OCI-LY1 (cell line): ENCODE measurements around the gene SHH.

Experiments used
- EZH2 ChIP-seq: fragments of 200-600 bp; sonication (generic), shearing (Covaris generic); IDR thresholded peaks from 2 replicates; pipeline ENCODE4 v1.8.0; 2017; ENCODE audit warnings: borderline replicate concordance, mixed run types, mild to moderate bottlenecking, antibody characterized with exemption, low read length, moderate library complexity, mixed read lengths
- TF ChIP-seq, protein P1 (sequence below): fragments of 200-600 bp; sonication (generic), shearing (Covaris generic); IDR thresholded peaks from 2 replicates; pipeline ENCODE4 v1.5.1; 2017; ENCODE audit warnings: mild to moderate bottlenecking, antibody characterized with exemption, low read length, moderate library complexity, mixed read lengths

DNA sequence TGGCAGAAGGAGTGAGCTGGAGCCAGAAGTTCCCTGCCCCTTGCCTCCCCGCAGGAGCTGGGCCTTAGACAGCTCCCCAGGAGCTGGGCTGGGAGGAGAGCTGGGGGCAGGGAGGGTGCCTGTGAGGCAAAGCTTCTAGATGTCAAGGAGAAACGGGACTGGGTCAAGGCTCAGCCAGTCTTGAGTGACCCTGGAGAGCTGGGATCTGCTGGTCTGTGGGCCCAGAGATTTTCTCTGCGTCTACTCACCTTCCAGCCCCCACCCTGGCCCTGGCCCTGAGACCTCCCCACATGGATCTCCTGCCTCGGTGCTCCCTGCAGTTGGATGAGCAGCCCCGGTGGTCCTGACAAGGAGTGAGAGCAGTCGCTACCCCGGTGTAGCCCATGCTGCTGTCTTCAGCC lies 20.3 kb upstream of the SHH start:
- TF ChIP-seq, protein P1, sequence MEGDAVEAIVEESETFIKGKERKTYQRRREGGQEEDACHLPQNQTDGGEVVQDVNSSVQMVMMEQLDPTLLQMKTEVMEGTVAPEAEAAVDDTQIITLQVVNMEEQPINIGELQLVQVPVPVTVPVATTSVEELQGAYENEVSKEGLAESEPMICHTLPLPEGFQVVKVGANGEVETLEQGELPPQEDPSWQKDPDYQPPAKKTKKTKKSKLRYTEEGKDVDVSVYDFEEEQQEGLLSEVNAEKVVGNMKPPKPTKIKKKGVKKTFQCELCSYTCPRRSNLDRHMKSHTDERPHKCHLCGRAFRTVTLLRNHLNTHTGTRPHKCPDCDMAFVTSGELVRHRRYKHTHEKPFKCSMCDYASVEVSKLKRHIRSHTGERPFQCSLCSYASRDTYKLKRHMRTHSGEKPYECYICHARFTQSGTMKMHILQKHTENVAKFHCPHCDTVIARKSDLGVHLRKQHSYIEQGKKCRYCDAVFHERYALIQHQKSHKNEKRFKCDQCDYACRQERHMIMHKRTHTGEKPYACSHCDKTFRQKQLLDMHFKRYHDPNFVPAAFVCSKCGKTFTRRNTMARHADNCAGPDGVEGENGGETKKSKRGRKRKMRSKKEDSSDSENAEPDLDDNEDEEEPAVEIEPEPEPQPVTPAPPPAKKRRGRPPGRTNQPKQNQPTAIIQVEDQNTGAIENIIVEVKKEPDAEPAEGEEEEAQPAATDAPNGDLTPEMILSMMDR = no peak
- TF ChIP-seq EZH2 = no peak
